Amniotic epithelial cell (primary cell): ENCODE results near the gene ARHGAP26.
"Not testable (repeated sequence)": the region's sequence is repeated elsewhere in the genome, so short reads cannot be mapped to it uniquely, and the experiment has no call there.

Experiments
- DNase-seq: peaks from one replicate; pipeline ENCODE4 v3.0.0-alpha.2; 2010; ENCODE audit warnings: low read depth

ARHGAP26 gene

GRCh38 chr5:143188692-143189091 lies 418.5 kb downstream of the ARHGAP26 start:
- DNase-seq = no peak

DNA sequence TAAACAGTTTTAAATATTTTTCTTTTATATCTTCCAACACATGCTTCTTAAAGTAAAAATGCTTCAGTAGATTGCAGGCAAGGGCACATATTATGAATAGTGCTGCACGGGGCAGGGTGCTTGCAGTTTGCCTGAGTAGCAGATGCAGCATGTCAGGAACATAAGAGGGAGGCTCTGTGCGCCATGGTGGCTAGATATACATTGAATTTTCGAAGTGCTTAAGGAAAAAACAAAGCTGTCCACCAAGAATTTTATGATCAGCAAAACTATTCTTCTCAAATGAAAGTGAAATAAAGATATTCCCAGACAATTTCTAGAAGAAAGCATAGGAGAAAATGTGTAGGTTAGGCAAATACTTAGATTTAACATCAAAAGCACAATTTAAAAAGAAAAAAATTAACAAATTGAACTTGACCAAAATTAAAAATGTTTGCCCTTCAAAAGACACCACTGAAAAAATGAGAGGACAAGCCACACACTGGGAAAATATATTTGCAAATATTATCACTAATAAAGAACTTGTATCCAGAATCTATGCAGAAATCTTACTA lies 420.2 kb downstream of the ARHGAP26 start:
- DNase-seq = no peak

GRCh38 chr5:143191720-143192119 lies 421.5 kb downstream of the ARHGAP26 start:
- DNase-seq = no peak

- DNase-seq = no peak
These were observed 422.2 kb downstream of the ARHGAP26 start for GRCh38 chr5:143192191-143192900.

DNA sequence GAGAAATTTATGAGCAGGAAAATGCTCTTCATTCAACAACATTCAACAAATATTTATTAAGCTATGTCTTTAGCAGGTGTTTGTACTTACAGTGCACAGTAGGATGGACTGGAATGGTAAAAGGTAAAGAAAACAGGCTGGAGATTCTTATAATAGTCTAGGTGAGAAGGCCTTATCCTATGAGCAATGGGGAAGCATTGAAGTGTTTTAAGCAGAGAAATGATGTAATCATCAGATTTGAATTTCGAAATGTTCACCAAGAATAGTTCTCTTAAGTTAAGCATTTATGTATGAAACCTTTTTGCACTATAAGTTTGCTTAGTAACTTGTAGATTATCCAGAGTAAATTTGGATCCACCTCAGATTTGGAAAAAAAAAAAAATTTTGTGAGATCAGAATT lies 424.0 kb downstream of the ARHGAP26 start:
- peak; percentile 70 for DNase-seq

- DNase-seq = no peak
These were observed 424.5 kb downstream of the ARHGAP26 start for GRCh38 chr5:143194713-143195112.

GRCh38 chr5:143195491-143195890 lies 425.3 kb downstream of the ARHGAP26 start:
- DNase-seq = peak; percentile 73

GRCh38 chr5:143196601-143197259 lies 426.6 kb downstream of the ARHGAP26 start:
- DNase-seq = no peak

GRCh38 chr5:143197260-143197656 lies 427.1 kb downstream of the ARHGAP26 start:
- no peak for DNase-seq

GRCh38 chr5:143198332-143198731 lies 428.2 kb downstream of the ARHGAP26 start:
- no peak for DNase-seq

GRCh38 chr5:143199161-143199560 lies 429.0 kb downstream of the ARHGAP26 start:
- DNase-seq = no peak

GRCh38 chr5:143199843-143200242 lies 429.7 kb downstream of the ARHGAP26 start:
- DNase-seq = no peak

- peak; percentile 97 for DNase-seq
These were observed 430.7 kb downstream of the ARHGAP26 start for GRCh38 chr5:143200781-143201398.

DNA sequence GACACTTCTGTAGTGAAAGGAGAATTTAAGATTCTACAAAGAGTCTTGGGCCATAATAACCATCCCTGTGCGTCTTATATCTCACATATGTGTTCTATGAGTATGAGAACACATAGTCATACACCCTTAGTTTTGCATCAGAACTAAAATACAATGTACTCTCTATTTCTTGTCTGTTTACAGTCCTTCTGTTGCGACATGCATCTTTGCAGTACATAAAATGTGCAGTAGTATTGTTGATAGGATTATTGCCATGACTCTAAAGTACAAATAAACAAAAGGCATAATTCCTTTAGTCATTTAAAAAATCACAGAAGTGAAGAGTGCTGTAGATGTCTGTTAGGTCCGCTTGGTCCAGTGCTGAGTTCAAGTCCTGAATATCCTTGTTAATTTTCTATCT lies 431.4 kb downstream of the ARHGAP26 start:
- peak; percentile 91 for DNase-seq

GRCh38 chr5:143203301-143203956 lies 433.3 kb downstream of the ARHGAP26 start:
- DNase-seq = not testable (repeated sequence)

- no peak for DNase-seq
These were observed 434.5 kb downstream of the ARHGAP26 start for GRCh38 chr5:143204474-143205246.

DNA sequence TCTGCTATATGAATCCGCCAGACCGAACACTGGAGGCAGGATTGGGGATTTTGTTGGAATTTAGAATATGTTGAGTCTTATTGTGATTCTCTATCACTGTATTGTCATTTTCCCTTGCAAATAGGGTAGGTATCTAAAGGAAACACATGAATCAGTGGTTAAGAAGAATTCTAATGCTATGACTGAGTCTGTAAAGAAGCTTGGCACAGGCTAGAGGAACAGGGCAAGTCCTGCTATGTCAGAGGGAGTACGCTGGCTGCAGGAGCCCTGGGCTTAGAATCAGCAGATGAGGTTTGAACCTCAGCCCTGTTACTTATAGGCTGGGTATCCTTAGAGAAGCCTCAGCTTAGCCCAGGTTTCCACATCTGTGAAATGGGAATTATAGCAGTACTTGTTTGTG lies 435.2 kb downstream of the ARHGAP26 start:
- DNase-seq = peak; percentile 92

DNA sequence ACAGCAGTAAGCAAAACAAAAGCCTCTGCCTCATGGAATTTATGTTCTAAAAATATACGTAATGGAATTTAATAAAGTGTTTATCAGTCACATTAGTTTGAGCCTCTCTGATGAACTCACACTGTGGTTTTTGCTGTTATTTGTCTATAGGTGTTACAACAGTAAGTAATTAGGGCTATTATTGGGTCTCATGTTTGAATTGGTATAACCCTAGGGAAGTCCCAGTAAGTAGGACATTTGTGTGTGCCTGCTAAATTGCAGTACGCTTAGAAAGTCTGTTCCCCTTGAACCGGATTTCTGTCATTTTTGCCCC lies 435.7 kb downstream of the ARHGAP26 start:
- no peak for DNase-seq

GRCh38 chr5:143206196-143207053 lies 436.2 kb downstream of the ARHGAP26 start:
- DNase-seq = no peak

GRCh38 chr5:143207058-143207457 lies 436.9 kb downstream of the ARHGAP26 start:
- no peak for DNase-seq
